ENCODE results near the gene LRRC51.

Gene LRRC51

DNA sequence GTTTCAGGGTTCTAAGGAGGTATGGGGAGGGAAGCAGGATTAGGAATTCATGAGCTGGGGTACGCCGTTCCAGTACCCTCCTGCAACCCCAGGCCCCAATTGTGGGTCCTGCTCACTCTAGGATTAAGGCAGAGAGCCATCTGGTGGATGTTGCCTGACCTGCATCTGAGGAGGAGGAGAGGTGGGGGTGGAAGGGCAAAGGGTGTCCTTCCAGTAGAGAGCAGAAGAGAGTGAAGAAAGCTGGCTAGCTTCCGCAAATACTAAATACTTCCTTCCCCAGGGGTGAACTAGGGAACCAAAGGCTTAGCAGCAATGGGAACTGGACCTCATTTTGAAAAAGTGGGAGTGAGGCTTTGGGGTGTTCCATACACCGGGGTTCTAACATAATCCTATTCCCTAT, 10.6 kb downstream of the LRRC51 start:
- no peaks in the 10 kb centered on the region for H3K27me3 ChIP-seq (replicated peaks; ENCODE audit: control insufficient read depth, insufficient read depth, low read length)
- TF ChIP-seq, protein P1, sequence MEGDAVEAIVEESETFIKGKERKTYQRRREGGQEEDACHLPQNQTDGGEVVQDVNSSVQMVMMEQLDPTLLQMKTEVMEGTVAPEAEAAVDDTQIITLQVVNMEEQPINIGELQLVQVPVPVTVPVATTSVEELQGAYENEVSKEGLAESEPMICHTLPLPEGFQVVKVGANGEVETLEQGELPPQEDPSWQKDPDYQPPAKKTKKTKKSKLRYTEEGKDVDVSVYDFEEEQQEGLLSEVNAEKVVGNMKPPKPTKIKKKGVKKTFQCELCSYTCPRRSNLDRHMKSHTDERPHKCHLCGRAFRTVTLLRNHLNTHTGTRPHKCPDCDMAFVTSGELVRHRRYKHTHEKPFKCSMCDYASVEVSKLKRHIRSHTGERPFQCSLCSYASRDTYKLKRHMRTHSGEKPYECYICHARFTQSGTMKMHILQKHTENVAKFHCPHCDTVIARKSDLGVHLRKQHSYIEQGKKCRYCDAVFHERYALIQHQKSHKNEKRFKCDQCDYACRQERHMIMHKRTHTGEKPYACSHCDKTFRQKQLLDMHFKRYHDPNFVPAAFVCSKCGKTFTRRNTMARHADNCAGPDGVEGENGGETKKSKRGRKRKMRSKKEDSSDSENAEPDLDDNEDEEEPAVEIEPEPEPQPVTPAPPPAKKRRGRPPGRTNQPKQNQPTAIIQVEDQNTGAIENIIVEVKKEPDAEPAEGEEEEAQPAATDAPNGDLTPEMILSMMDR (IDR thresholded peaks at IDR 0.05; ENCODE audit: insufficient read depth, low read length, poor library complexity, severe bottlenecking), result peak; percentile 83
- no peak overlapping the region for H3K4me3 ChIP-seq (replicated peaks; ENCODE audit: low read depth, low read length)
- peaks cover 12% of the 10 kb centered on the region for H3K36me3 ChIP-seq (ENCODE audit: control insufficient read depth, insufficient read depth, low read length)
- peak; percentile 28 for DNase-seq (ENCODE audit: extremely low read depth, insufficient read length)

DNA sequence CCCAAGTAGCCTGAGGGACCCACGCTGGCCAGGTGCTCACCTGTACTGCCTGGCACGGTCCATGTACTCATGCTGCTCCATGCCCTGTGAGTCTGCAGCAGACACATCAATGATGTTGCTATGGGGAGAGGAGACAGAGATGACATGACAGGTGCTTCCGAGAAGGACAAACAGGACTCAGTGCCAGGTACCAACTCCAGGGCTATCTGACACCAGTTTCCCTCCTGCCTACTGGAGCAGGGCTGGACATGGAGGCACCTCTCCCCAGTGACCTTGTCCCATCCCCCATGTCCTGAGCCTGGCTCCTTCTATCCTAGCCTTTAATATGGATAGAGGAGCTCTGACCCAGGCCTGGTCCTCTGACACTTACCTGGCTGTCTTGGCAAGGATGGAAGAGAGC, 18.1 kb downstream of the LRRC51 start:
- Histone ChIP-seq H3K4me3 (replicated peaks; ENCODE audit: low read depth, low read length) (no peak overlapping the region), H3K36me3 (ENCODE audit: control insufficient read depth, insufficient read depth, low read length) (peaks cover 27% of the 10 kb centered on the region), H3K27me3 (replicated peaks; ENCODE audit: control insufficient read depth, insufficient read depth, low read length) (no peaks in the 10 kb centered on the region)
- TF ChIP-seq, protein P1 (IDR thresholded peaks at IDR 0.05; ENCODE audit: insufficient read depth, low read length, poor library complexity, severe bottlenecking), result no peak
- no peak for DNase-seq (ENCODE audit: extremely low read depth, insufficient read length)

DNA sequence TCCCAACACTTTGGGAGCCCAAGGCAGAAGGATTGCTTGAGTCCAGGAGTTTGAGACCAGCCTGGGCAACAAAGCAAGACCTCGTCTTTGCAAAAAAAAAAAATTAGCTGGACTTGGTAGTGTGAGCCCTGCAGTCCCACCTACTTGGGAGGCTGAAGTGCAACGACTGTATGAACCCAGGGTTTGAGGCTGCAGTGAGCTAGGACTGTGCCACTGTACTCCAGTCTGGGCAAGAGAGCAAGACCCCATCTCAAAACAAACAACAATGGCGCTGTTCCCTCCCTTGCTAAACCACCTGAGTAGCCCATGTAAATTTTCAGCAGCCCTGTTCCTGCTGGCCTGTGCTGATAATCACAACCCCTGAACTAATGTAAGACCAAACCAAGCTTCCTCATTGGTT, 19.4 kb downstream of the LRRC51 start:
- TF ChIP-seq, protein P1 (IDR thresholded peaks at IDR 0.05; ENCODE audit: insufficient read depth, low read length, poor library complexity, severe bottlenecking), result no peak
- Histone ChIP-seq H3K4me3 (replicated peaks; ENCODE audit: low read depth, low read length) (no peak overlapping the region), H3K36me3 (ENCODE audit: control insufficient read depth, insufficient read depth, low read length) (peaks cover 23% of the 10 kb centered on the region), H3K27me3 (replicated peaks; ENCODE audit: control insufficient read depth, insufficient read depth, low read length) (no peaks in the 10 kb centered on the region)
- no peak for DNase-seq (ENCODE audit: extremely low read depth, insufficient read length)

DNA sequence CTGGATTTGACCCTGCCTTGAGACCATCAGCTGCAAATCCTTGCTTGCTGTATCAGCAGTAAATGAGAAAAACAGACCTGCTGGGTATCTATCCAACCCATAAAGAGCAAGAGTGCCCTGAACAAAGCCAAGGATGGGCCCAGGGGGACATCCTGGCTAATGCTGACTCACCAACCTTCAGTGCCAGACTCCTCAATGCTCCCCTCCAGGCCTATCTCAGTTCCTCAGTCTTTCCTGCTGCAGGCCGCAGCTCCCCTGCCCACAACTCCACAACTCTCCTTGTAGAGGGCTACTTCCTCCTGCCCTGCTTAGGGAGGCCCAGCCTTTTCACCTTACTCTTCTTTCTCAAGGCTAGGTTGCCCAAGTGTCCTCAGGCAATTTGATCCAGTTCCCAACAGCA, 19.8 kb downstream of the LRRC51 start:
- no peaks in the 10 kb centered on the region for H3K27me3 ChIP-seq (replicated peaks; ENCODE audit: control insufficient read depth, insufficient read depth, low read length)
- DNase-seq (ENCODE audit: extremely low read depth, insufficient read length), result no peak
- TF ChIP-seq, protein P1 (IDR thresholded peaks at IDR 0.05; ENCODE audit: insufficient read depth, low read length, poor library complexity, severe bottlenecking), result no peak
- no peak overlapping the region for H3K4me3 ChIP-seq (replicated peaks; ENCODE audit: low read depth, low read length)
- H3K36me3 ChIP-seq (ENCODE audit: control insufficient read depth, insufficient read depth, low read length), result peaks cover 21% of the 10 kb centered on the region

DNA sequence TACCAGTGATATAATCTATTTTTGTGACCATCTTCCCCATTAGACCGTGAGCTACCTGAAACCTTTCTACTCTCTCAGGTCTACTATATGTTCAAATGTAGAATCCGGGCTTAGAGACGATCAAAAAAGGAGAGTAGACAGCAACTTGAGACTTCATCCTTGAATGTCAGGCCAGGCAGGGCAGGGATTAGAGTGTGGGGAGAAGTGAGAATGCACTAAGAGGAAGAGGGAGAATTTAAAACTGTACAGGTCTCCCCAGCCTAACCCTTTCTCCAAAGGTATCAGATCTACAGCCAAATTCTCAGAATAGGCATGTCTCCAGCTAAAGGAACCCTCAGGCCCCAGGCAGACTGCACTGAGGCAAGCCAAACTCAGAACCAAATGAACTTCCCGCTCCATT, 21.5 kb downstream of the LRRC51 start:
- TF ChIP-seq, protein P1 (IDR thresholded peaks at IDR 0.05; ENCODE audit: insufficient read depth, low read length, poor library complexity, severe bottlenecking), result no peak
- Histone ChIP-seq H3K27me3 (replicated peaks; ENCODE audit: control insufficient read depth, insufficient read depth, low read length) (no peaks in the 10 kb centered on the region), H3K4me3 (replicated peaks; ENCODE audit: low read depth, low read length) (peak overlapping the region; percentile 81), H3K36me3 (ENCODE audit: control insufficient read depth, insufficient read depth, low read length) (peaks cover 21% of the 10 kb centered on the region)
- DNase-seq (ENCODE audit: extremely low read depth, insufficient read length), result no peak

DNA sequence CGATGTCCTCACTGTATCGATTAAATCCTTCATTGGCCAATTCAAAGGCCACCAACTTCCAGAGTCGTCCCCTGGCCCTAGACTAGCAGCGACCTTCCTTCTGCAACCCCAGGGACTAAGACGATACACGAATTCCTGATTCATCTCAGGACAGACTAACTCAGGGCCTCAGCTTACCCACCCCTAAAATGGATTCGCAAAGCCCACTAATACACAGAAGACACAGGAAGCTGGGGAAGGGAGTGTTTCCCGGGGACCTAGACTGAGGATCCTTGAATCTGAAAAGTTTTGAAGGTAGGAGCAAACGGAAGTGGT, 21.9 kb downstream of the LRRC51 start:
- H3K27me3 ChIP-seq (replicated peaks; ENCODE audit: control insufficient read depth, insufficient read depth, low read length), result no peaks in the 10 kb centered on the region
- no peak for DNase-seq (ENCODE audit: extremely low read depth, insufficient read length)
- H3K4me3 ChIP-seq (replicated peaks; ENCODE audit: low read depth, low read length), result peak overlapping the region; percentile 81
- TF ChIP-seq, protein P1 (IDR thresholded peaks at IDR 0.05; ENCODE audit: insufficient read depth, low read length, poor library complexity, severe bottlenecking), result no peak
- peaks cover 19% of the 10 kb centered on the region for H3K36me3 ChIP-seq (ENCODE audit: control insufficient read depth, insufficient read depth, low read length)

Data from GM06990 (cell line).